OCI-LY1 (cell line): ENCODE data around the gene TMEM156.

Experiments used
- EZH2 ChIP-seq: fragments of 200-600 bp; sonication (generic), shearing (Covaris generic); IDR thresholded peaks from 2 replicates; pipeline ENCODE4 v1.8.0; 2017; ENCODE audit warnings: borderline replicate concordance, mixed run types, mild to moderate bottlenecking, antibody characterized with exemption, low read length, moderate library complexity, mixed read lengths
- TF ChIP-seq, protein P1 (sequence below): fragments of 200-600 bp; sonication (generic), shearing (Covaris generic); IDR thresholded peaks from 2 replicates; pipeline ENCODE4 v1.5.1; 2017; ENCODE audit warnings: mild to moderate bottlenecking, antibody characterized with exemption, low read length, moderate library complexity, mixed read lengths

DNA sequence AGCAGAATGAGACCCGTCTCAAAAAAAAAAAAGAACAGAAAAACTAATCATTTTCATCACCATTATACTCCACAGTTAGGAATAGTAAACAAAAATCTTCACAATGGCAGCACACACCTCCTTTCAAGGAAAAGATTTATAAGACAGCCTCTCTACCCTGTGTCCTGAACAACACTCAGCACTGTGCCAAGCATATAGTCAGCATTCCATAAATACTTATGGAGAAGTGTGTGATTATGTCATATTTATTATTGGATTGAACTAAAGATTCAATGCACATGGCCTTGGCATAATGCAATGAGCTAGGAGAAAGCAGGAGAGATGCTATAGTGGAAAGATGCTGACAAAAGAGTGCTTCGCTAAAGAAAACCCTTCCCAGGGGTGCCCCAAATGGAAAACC lies 112.0 kb downstream of the TMEM156 start:
- TF ChIP-seq, protein P1, sequence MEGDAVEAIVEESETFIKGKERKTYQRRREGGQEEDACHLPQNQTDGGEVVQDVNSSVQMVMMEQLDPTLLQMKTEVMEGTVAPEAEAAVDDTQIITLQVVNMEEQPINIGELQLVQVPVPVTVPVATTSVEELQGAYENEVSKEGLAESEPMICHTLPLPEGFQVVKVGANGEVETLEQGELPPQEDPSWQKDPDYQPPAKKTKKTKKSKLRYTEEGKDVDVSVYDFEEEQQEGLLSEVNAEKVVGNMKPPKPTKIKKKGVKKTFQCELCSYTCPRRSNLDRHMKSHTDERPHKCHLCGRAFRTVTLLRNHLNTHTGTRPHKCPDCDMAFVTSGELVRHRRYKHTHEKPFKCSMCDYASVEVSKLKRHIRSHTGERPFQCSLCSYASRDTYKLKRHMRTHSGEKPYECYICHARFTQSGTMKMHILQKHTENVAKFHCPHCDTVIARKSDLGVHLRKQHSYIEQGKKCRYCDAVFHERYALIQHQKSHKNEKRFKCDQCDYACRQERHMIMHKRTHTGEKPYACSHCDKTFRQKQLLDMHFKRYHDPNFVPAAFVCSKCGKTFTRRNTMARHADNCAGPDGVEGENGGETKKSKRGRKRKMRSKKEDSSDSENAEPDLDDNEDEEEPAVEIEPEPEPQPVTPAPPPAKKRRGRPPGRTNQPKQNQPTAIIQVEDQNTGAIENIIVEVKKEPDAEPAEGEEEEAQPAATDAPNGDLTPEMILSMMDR = no peak
- TF ChIP-seq EZH2 = no peak
